Astrocyte of the cerebellum (primary cell): ENCODE measurements around the gene DNAJC7.

Experiments
- DNase-seq: peaks from one replicate; pipeline ENCODE4 v3.0.0-alpha.2; 2011; ENCODE audit warnings: low read depth
- H3K4me3 ChIP-seq: 2 replicates; pipeline ENCODE4 v1.5.1; 2011; ENCODE audit warnings: mild to moderate bottlenecking, low read depth, low read length, moderate library complexity
- in situ Hi-C: cut with HindIII; loops from 2 replicates; pipeline ENCODE4 v1.10.0; 2017; ENCODE audit warnings: low sequenced_read_pairs
- TF ChIP-seq, protein P1 (sequence below): IDR thresholded peaks from 2 replicates; pipeline ENCODE4 v1.5.1; 2012; ENCODE audit warnings: low read length, low read depth, moderate library complexity, mild to moderate bottlenecking; ENCODE audit errors: missing control alignments

Gene DNAJC7

DNA sequence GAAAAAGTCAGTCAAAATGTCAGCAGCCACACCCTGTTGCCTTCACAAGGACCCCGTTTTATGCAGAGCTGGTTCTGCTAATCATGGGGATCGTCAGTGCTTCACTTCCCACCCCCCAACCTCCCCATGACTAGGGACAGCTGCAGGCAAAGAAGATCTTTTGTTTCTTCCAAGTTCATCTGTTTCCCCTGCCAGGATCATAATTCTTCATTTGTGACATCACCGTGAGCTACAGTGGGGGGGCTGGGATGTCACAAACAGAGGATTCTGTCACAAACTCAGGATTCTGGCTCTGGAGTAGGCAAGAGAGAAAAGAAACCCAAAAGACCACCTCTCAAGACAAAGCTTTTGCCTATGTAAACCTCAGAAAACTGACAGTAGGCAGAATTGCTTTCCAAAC lies 24.7 kb downstream of the DNAJC7 start:
- TF ChIP-seq, protein P1, sequence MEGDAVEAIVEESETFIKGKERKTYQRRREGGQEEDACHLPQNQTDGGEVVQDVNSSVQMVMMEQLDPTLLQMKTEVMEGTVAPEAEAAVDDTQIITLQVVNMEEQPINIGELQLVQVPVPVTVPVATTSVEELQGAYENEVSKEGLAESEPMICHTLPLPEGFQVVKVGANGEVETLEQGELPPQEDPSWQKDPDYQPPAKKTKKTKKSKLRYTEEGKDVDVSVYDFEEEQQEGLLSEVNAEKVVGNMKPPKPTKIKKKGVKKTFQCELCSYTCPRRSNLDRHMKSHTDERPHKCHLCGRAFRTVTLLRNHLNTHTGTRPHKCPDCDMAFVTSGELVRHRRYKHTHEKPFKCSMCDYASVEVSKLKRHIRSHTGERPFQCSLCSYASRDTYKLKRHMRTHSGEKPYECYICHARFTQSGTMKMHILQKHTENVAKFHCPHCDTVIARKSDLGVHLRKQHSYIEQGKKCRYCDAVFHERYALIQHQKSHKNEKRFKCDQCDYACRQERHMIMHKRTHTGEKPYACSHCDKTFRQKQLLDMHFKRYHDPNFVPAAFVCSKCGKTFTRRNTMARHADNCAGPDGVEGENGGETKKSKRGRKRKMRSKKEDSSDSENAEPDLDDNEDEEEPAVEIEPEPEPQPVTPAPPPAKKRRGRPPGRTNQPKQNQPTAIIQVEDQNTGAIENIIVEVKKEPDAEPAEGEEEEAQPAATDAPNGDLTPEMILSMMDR = no peak

DNA sequence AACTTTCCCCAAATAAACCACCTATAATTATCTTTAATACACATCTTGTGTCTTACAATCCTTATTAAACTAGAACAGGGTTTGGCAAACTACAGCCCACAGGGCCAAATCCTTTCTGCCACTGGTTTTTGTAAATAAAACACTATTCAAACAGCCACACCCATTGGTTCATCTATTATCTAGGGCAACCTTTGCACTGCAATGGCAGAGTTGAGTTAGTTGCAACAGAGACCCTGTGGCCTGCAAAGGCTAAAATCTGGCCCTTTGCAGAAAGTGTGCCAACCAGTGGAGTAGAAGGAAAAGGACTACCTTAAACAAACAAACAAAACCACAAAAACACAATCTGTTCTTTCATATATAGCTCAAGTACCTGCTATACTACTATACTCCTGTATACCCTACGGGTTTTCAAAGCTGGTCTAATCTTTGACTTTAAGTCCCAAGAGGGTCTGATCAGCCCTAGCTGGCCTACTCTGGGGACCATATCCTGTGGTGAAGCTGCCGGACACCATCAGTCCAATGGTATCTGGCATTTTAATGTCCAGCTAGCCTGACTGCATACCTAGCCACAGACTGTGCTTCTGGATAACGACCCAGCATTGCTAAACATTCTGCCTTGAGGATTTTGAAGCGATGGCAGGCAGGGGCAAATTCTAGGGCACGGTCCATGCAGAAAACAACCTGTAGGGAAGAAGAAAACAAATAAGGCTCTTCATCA lies 27.4 kb downstream of the DNAJC7 start:
- DNase-seq = no peak
- TF ChIP-seq, protein P1 = no peak
- in situ Hi-C loops = no loop called here
- H3K4me3 ChIP-seq = no peak overlapping the region

More for the DNA sequence above, 24.7 kb downstream of the DNAJC7 start:
- no peak for DNase-seq
- in situ Hi-C loops = no loop called here
- no peak overlapping the region for H3K4me3 ChIP-seq

DNA sequence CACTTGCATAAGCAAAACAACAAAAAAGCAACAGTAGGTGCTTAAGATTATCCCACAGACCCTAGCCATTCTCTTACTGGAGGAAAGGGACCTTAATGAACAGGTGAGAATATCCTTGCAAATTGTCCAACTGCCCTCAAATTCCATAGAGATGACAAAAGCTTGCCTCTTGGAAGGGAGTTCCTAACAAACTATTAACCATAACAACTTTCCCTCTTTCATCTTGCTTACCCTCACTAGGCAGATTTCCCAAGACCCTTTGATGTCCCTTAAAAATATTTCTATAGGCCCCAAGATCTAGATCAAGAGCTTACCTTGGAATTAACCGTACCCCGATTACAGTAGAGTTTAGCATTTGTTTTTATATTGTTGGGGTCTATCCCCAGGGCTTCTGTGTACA lies 28.8 kb downstream of the DNAJC7 start:
- in situ Hi-C loops = no loop called here
- no peak overlapping the region for H3K4me3 ChIP-seq
- no peak for DNase-seq
- TF ChIP-seq, protein P1 = no peak

DNA sequence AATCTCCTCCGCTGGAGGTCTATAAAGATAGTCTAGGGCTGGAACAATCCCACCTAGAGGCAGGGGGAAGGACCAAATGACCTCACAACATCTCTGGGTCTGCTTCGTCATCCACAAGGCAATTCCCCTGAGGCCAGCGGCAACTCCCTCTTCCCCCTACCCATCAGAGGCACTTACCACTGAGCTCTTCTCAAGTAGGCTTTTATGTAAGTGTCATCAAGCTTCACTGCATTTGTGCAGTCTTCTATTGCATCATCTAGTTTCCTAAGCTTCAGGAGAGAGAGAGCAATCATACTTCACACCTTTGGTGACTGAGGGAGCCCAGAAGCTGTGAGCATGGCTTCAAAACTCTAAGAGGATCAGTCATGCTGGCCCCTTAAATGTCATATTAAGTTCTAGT lies 29.6 kb downstream of the DNAJC7 start:
- no peak for DNase-seq
- in situ Hi-C loops = no loop called here
- H3K4me3 ChIP-seq = no peak overlapping the region
- TF ChIP-seq, protein P1 = no peak

DNA sequence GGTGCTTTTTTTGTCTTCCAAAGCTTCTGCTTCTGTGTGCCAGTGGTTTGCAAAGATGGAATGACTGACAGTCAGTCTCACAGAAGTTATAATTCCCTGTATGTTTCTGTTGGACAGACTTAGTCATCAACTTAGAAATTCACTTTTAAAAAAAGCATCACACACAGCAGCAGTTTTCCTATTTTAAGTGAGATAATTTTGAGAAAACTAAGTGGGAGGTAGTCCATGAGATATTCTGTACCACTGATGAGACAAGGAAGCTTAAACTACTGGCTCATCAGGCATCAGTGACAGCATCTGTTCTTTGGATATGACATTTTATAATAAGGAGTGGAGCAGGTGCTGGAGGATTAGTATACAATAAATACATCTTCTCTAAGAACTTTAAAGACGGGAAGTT lies 30.6 kb downstream of the DNAJC7 start:
- in situ Hi-C loops = no loop called here
- TF ChIP-seq, protein P1 = no peak
- no peak for DNase-seq
- H3K4me3 ChIP-seq = no peak overlapping the region

DNA sequence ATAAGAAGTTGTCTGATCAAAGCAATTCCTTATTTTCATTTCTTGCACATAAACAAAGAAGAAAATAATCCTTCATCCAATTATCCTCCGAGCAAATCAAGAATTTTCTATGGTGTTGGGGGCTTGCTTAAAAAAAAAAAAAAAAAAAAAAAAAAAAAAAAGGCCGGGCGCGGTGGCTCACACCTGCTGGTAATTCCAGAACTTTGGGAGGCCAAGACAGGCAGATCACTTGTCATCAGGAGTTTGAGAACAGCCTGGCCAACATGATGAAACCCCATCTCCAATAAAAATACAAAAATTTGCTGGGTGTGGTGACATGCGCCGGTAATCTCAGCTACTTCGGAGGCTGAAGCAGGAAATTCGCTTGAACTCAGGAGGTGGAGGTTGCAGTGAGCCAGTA lies 31.3 kb downstream of the DNAJC7 start:
- no peak overlapping the region for H3K4me3 ChIP-seq
- no peak for DNase-seq
- TF ChIP-seq, protein P1 = no peak
- in situ Hi-C loops = no loop called here
